Parathyroid adenoma (tissue), 2 donors: ENCODE results near the gene ASB8.

Experiments used
- H2AFZ ChIP-seq: fragments of 300-600 bp; sonication (generic); one replicate; pipeline ENCODE4 v1.7.0; 2017; ENCODE audit warnings: antibody characterized with exemption, mild to moderate bottlenecking
- H3K27ac ChIP-seq: fragments of 300-600 bp; sonication (generic); one replicate; pipeline ENCODE4 v1.7.0; 2017
- H3K27me3 ChIP-seq: fragments of 300-600 bp; sonication (generic); one replicate; pipeline ENCODE4 v1.7.0; 2017; ENCODE audit warnings: low read length; ENCODE audit not compliant: control insufficient read depth, insufficient read depth
- H3K36me3 ChIP-seq: fragments of 300-600 bp; sonication (generic); one replicate; pipeline ENCODE4 v1.7.0; 2017; ENCODE audit warnings: low read length; ENCODE audit not compliant: control insufficient read depth, insufficient read depth
- H3K4me1 ChIP-seq: fragments of 300-600 bp; sonication (generic); one replicate; pipeline ENCODE4 v1.7.0; 2017; ENCODE audit warnings: control low read depth
- H3K4me2 ChIP-seq: fragments of 300-600 bp; sonication (generic); one replicate; pipeline ENCODE4 v1.7.0; 2017; ENCODE audit warnings: low read length
- H3K4me3 ChIP-seq: fragments of 300-600 bp; sonication (generic); one replicate; pipeline ENCODE4 v1.7.0; 2017; ENCODE audit warnings: low read depth, low read length
- H3K79me2 ChIP-seq: fragments of 300-600 bp; sonication (generic); one replicate; pipeline ENCODE4 v1.7.0; 2017; ENCODE audit warnings: control low read depth
- H3K9ac ChIP-seq: fragments of 300-600 bp; sonication (generic); one replicate; pipeline ENCODE4 v1.7.0; 2017; ENCODE audit warnings: mild to moderate bottlenecking
- H3K9me3 ChIP-seq: fragments of 300-600 bp; sonication (generic); one replicate; pipeline ENCODE4 v1.7.0; 2017; ENCODE audit warnings: low read length; ENCODE audit not compliant: control insufficient read depth
- CTCF ChIP-seq: fragments of 300-600 bp; sonication (generic); IDR thresholded peaks from one replicate; pipeline ENCODE4 v1.7.0; 2017; ENCODE audit warnings: antibody characterized with exemption, mild to moderate bottlenecking
- donor health status: primary hyperparathyroidism.

Gene ASB8, protein sequence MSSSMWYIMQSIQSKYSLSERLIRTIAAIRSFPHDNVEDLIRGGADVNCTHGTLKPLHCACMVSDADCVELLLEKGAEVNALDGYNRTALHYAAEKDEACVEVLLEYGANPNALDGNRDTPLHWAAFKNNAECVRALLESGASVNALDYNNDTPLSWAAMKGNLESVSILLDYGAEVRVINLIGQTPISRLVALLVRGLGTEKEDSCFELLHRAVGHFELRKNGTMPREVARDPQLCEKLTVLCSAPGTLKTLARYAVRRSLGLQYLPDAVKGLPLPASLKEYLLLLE

GRCh38 chr12:48157018-48157888, at the start of gene ASB8:
Gene ASB8 (minus strand): TSS chr12:48157515. CDS start chr12:48153496, 4,019 bp downstream.
- peak within 1 kb of the TSS; percentile 100 for H2AFZ ChIP-seq
- peak within 1 kb of the TSS; percentile 93 for H3K27ac ChIP-seq
- H3K27me3 ChIP-seq, result no peaks in the 10 kb centered on the region
- H3K9me3 ChIP-seq, result no peaks in the 10 kb centered on the region
- H3K4me1 ChIP-seq, result peaks cover 28% of the 10 kb centered on the region
- H3K4me2 ChIP-seq, result peak within 1 kb of the TSS; percentile 92
- H3K4me3 ChIP-seq, result peak within 1 kb of the TSS; percentile 97
- peak within 1 kb of the TSS; percentile 87 for H3K9ac ChIP-seq
- H3K36me3 ChIP-seq, result no peaks in the 10 kb centered on the region
- TF ChIP-seq CTCF, result peak; percentile 54
- H3K79me2 ChIP-seq, result peaks cover 3% of the 10 kb centered on the region

DNA sequence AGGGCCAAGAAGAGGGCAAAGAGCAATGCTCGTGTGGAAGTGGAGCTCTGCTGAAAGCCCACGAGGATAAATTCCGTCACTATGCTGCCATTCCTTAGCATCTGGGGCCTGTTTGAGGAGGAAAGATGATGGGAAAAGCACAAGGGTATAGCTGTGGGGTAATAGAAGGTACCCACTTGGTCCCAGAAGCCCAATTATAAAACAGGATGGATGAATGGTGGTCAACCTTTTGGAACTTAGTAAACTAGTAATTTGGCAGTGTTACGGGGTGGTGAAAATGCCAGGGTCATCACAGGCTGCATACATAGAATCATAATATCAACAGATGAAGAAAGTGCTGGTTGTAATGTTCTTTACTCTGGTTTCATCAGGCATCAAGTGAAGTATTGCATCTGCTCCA, 45.9 kb upstream of the ASB8 start, which contains the start of gene OR10AD1:
Gene OR10AD1, minus strand, starts transcription at position 101 of the 400 bp plus-strand sequence. Its CDS starts 0 bp downstream, at position 101.
- Histone ChIP-seq H3K4me1 (peaks cover 17% of the 10 kb centered on the region), H3K79me2 (peaks cover 33% of the 10 kb centered on the region), H2AFZ (no peak within 1 kb of the TSS), H3K4me3 (no peak within 1 kb of the TSS), H3K9ac (no peak within 1 kb of the TSS), H3K9me3 (peaks cover 3% of the 10 kb centered on the region), H3K27me3 (no peaks in the 10 kb centered on the region), H3K27ac (no peak within 1 kb of the TSS), H3K36me3 (no peaks in the 10 kb centered on the region), H3K4me2 (no peak within 1 kb of the TSS)
- no peak for TF ChIP-seq CTCF

- H3K27ac ChIP-seq, result no peak overlapping the region
- H3K4me1 ChIP-seq, result peaks cover 18% of the 10 kb centered on the region
- no peak for TF ChIP-seq CTCF
- peaks cover 33% of the 10 kb centered on the region for H3K79me2 ChIP-seq
- peaks cover 3% of the 10 kb centered on the region for H3K9me3 ChIP-seq
- no peak overlapping the region for H3K4me2 ChIP-seq
- no peak overlapping the region for H2AFZ ChIP-seq
- H3K27me3 ChIP-seq, result no peaks in the 10 kb centered on the region
- H3K9ac ChIP-seq, result no peak overlapping the region
- H3K36me3 ChIP-seq, result no peaks in the 10 kb centered on the region
- no peak overlapping the region for H3K4me3 ChIP-seq
Observed at GRCh38 chr12:48202766-48203165, 45.5 kb upstream of the ASB8 start.

GRCh38 chr12:48201516-48201915, 44.2 kb upstream of the ASB8 start:
- Histone ChIP-seq H2AFZ (no peak overlapping the region), H3K27ac (no peak overlapping the region), H3K9me3 (peaks cover 3% of the 10 kb centered on the region), H3K36me3 (no peaks in the 10 kb centered on the region), H3K27me3 (no peaks in the 10 kb centered on the region), H3K4me1 (peaks cover 25% of the 10 kb centered on the region), H3K4me2 (no peak overlapping the region), H3K9ac (no peak overlapping the region), H3K4me3 (no peak overlapping the region), H3K79me2 (peaks cover 30% of the 10 kb centered on the region)
- TF ChIP-seq CTCF, result no peak
